Measurements from ENCODE around the gene WNK1.

DNA sequence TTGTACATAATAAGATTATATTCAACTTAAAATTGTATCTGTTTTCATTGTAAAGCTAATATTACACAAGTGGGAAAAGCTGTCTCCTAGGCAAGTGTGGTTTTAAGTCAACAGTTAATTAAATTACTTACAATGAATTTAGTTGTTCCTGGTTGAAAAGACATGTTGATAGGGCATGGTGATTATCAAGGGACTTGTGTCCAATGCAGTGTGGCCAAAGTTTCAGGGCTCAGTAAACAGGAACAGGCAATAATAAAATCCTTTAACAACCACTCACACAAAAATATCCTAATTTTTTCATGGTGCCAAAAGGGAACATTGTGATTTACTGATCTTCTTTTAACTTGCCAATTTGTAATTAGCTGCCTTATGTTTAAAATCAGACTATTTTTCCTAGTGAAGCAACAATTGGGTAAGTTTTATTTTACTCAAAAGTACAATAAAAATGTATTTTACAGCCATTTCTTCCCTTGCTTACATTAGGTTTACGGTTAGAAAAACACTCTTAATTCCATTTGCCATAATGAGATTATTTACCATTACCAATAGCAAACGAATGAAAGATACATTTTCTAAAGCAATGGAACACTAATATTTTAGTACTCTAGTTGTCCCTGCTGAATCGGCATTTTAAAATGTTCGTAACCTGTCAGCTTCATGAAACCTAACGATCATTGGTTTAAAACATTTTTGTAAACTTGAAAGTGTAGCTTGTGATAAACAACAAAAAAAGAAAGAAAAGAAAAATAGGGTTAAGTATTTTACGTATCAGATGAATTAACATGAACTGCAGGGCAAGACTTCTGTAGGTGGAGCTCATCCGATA is 1.8 kb upstream of the WNK1 start:
- TF ChIP-seq, protein P1, sequence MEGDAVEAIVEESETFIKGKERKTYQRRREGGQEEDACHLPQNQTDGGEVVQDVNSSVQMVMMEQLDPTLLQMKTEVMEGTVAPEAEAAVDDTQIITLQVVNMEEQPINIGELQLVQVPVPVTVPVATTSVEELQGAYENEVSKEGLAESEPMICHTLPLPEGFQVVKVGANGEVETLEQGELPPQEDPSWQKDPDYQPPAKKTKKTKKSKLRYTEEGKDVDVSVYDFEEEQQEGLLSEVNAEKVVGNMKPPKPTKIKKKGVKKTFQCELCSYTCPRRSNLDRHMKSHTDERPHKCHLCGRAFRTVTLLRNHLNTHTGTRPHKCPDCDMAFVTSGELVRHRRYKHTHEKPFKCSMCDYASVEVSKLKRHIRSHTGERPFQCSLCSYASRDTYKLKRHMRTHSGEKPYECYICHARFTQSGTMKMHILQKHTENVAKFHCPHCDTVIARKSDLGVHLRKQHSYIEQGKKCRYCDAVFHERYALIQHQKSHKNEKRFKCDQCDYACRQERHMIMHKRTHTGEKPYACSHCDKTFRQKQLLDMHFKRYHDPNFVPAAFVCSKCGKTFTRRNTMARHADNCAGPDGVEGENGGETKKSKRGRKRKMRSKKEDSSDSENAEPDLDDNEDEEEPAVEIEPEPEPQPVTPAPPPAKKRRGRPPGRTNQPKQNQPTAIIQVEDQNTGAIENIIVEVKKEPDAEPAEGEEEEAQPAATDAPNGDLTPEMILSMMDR (IDR thresholded peaks at IDR 0.05): no peak
- no peak for TF ChIP-seq POLR2A (IDR thresholded peaks at IDR 0.05)

Measured in vagina (tissue), 2 donors.